ENCODE results near the gene DLX2. TPM values are rescaled to one million over a fixed set of nuclear protein-coding genes. Genes with fewer than 3 reads are reported as not detected.

The DLX2 gene
- total and polyA plus RNA-seq, 2 of the 13 experiments (the other 11 are each of a cell fraction or from before 2014, with no cell fraction given), result 0.07 to 0.15 TPM

DNA sequence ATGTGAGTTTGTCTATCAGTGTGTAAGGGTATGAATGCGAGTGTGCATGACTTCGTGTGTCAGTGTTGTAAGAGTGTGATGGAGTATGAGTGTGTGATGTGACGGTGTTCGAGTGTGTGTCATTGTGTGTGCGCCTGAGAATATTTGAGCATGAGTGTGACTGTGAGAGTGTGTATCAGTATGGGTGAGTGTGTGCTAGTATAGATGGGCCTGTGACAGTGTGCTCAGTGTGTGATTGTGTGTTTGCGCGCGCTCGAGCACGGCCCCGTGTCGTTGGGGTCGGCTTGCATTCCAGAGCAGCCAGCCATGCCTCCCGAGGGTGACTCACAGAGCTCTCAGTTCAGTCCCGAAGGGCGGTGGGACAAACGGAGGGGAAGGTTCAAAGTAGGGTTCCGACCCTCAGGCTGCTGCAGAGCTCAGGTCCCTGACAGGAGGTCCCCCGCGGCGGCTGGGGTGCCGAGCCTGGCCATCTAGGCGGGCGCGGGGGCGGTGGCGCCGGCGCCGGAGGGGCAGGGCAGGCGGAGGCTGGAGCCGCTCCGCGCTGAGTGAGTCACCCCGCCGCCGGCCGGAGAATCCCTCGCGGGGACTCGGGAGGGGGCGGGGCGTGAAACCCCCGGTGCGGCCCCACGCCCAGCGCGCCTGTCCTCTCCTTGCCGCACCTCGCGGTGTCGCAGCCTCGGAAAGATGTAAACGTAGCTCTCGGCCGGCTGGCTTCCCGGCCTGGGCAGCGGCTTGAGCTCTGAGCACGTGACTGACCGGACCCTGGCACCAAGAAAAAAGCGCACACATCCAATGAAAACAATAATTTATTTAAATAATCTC, 3.8 kb downstream of the DLX2 start (continued):
- TF ChIP-seq SIX4 (CRISPR knock-in tag; IDR thresholded peaks at IDR 0.05), result no peak; the same call in 1 of the 2 replicates
- TF ChIP-seq, protein P1, sequence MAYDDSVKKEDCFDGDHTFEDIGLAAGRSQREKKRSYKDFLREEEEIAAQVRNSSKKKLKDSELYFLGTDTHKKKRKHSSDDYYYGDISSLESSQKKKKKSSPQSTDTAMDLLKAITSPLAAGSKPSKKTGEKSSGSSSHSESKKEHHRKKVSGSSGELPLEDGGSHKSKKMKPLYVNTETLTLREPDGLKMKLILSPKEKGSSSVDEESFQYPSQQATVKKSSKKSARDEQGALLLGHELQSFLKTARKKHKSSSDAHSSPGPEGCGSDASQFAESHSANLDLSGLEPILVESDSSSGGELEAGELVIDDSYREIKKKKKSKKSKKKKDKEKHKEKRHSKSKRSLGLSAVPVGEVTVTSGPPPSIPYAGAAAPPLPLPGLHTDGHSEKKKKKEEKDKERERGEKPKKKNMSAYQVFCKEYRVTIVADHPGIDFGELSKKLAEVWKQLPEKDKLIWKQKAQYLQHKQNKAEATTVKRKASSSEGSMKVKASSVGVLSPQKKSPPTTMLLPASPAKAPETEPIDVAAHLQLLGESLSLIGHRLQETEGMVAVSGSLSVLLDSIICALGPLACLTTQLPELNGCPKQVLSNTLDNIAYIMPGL (CRISPR knock-in tag; IDR thresholded peaks at IDR 0.05; ENCODE audit: borderline replicate concordance in 1 of 2, low read depth in 1 of 2), result 0 out of 4 replicates have a peak, but pooled peaks of 1 of the 2 experiments have one; percentile 19
- TF ChIP-seq ZNF256 (CRISPR knock-in tag; conservative IDR thresholded peaks at IDR 0.05), result no peak
- TF ChIP-seq ELF4 (CRISPR knock-in tag; IDR thresholded peaks at IDR 0.05; ENCODE audit: borderline replicate concordance), result no peak
- TF ChIP-seq AGO2 (optimal IDR thresholded peaks at IDR 0.05; ENCODE audit: low read depth, low read length), result peak; percentile 51
- TF ChIP-seq PTBP1 (IDR thresholded peaks at IDR 0.05; ENCODE audit: low read depth, low read length, poor library complexity, severe bottlenecking), result peak; percentile 73
- TF ChIP-seq, protein P2, sequence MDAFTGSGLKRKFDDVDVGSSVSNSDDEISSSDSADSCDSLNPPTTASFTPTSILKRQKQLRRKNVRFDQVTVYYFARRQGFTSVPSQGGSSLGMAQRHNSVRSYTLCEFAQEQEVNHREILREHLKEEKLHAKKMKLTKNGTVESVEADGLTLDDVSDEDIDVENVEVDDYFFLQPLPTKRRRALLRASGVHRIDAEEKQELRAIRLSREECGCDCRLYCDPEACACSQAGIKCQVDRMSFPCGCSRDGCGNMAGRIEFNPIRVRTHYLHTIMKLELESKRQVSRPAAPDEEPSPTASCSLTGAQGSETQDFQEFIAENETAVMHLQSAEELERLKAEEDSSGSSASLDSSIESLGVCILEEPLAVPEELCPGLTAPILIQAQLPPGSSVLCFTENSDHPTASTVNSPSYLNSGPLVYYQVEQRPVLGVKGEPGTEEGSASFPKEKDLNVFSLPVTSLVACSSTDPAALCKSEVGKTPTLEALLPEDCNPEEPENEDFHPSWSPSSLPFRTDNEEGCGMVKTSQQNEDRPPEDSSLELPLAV (CRISPR knock-in tag; conservative IDR thresholded peaks at IDR 0.05; ENCODE audit: low read depth), result no peak
- no peak for TF ChIP-seq MAF1 (CRISPR knock-in tag; IDR thresholded peaks at IDR 0.05; ENCODE audit: borderline replicate concordance)
- TF ChIP-seq, protein P3, sequence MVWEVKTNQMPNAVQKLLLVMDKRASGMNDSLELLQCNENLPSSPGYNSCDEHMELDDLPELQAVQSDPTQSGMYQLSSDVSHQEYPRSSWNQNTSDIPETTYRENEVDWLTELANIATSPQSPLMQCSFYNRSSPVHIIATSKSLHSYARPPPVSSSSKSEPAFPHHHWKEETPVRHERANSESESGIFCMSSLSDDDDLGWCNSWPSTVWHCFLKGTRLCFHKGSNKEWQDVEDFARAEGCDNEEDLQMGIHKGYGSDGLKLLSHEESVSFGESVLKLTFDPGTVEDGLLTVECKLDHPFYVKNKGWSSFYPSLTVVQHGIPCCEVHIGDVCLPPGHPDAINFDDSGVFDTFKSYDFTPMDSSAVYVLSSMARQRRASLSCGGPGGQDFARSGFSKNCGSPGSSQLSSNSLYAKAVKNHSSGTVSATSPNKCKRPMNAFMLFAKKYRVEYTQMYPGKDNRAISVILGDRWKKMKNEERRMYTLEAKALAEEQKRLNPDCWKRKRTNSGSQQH (CRISPR knock-in tag; IDR thresholded peaks at IDR 0.05; ENCODE audit: low read depth), result no peak
- 0 out of 2 replicates have a peak, but pooled peaks have one; percentile 36 for TF ChIP-seq ZNF329 (CRISPR knock-in tag; IDR thresholded peaks at IDR 0.05; ENCODE audit: low read depth)
- TF ChIP-seq TMF1 (CRISPR knock-in tag; IDR thresholded peaks at IDR 0.05; ENCODE audit: low read depth), result no peak
- TF ChIP-seq, protein P4, sequence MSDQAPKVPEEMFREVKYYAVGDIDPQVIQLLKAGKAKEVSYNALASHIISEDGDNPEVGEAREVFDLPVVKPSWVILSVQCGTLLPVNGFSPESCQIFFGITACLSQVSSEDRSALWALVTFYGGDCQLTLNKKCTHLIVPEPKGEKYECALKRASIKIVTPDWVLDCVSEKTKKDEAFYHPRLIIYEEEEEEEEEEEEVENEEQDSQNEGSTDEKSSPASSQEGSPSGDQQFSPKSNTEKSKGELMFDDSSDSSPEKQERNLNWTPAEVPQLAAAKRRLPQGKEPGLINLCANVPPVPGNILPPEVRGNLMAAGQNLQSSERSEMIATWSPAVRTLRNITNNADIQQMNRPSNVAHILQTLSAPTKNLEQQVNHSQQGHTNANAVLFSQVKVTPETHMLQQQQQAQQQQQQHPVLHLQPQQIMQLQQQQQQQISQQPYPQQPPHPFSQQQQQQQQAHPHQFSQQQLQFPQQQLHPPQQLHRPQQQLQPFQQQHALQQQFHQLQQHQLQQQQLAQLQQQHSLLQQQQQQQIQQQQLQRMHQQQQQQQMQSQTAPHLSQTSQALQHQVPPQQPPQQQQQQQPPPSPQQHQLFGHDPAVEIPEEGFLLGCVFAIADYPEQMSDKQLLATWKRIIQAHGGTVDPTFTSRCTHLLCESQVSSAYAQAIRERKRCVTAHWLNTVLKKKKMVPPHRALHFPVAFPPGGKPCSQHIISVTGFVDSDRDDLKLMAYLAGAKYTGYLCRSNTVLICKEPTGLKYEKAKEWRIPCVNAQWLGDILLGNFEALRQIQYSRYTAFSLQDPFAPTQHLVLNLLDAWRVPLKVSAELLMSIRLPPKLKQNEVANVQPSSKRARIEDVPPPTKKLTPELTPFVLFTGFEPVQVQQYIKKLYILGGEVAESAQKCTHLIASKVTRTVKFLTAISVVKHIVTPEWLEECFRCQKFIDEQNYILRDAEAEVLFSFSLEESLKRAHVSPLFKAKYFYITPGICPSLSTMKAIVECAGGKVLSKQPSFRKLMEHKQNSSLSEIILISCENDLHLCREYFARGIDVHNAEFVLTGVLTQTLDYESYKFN (CRISPR knock-in tag; conservative IDR thresholded peaks at IDR 0.05), result 0 out of 2 replicates have a peak, but pooled peaks have one; percentile 11
- 0 out of 2 replicates have a peak, but pooled peaks have one; percentile 18 for TF ChIP-seq PHF20 (CRISPR knock-in tag; IDR thresholded peaks at IDR 0.05)
- TF ChIP-seq SIN3A (IDR thresholded peaks at IDR 0.05; ENCODE audit: borderline replicate concordance, low read depth, low read length), result 0 out of 2 replicates have a peak, but pooled peaks have one; percentile 33
- TF ChIP-seq ARNT (IDR thresholded peaks at IDR 0.05), result peak; percentile 91; the same call in 1 of the 2 replicates
- TF ChIP-seq PHF8 (CRISPR knock-in tag; IDR thresholded peaks at IDR 0.05), result no peak
- TF ChIP-seq, protein P5, sequence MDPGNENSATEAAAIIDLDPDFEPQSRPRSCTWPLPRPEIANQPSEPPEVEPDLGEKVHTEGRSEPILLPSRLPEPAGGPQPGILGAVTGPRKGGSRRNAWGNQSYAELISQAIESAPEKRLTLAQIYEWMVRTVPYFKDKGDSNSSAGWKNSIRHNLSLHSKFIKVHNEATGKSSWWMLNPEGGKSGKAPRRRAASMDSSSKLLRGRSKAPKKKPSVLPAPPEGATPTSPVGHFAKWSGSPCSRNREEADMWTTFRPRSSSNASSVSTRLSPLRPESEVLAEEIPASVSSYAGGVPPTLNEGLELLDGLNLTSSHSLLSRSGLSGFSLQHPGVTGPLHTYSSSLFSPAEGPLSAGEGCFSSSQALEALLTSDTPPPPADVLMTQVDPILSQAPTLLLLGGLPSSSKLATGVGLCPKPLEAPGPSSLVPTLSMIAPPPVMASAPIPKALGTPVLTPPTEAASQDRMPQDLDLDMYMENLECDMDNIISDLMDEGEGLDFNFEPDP (CRISPR knock-in tag; conservative IDR thresholded peaks at IDR 0.05), result no peak
- peak; percentile 54; the same call in 1 of the 2 replicates for TF ChIP-seq ISL2 (CRISPR knock-in tag; IDR thresholded peaks at IDR 0.05)
